Neural cell (in vitro differentiated cells): Measurements from ENCODE around the gene C4A. TPM values are rescaled to one million over a fixed set of nuclear protein-coding genes. Genes with fewer than 3 reads are reported as not detected.
"Not testable (repeated sequence)": the region's sequence is repeated elsewhere in the genome, so short reads cannot be mapped to it uniquely, and the experiment has no call there.

Experiments used
- H2AFZ ChIP-seq: fragments of 200-600, 300-800 bp; sonication (generic), shearing (Covaris generic); 2 replicates; pipeline ENCODE4 v1.6.0; 2014; ENCODE audit warnings: low read depth, mild to moderate bottlenecking, antibody characterized with exemption, low read length, moderate library complexity
- H3F3A ChIP-seq: fragments of 200-600 bp; shearing (Covaris generic); 2 replicates; pipeline ENCODE4 v1.6.1; 2016; ENCODE audit warnings: mild to moderate bottlenecking, moderate library complexity, mixed read lengths, antibody characterized with exemption, low read length; ENCODE audit not compliant: insufficient read depth, poor library complexity, severe bottlenecking
- H3K27ac ChIP-seq: fragments of 200-600, 300-800 bp; sonication (generic), shearing (Covaris generic); 2 replicates; pipeline ENCODE4 v1.5.1; 2014; ENCODE audit warnings: mild to moderate bottlenecking, low read length, moderate library complexity
- H3K27me3 ChIP-seq: fragments of 300-800, 200-600 bp; sonication (generic), shearing (Covaris generic); 2 replicates; pipeline ENCODE4 v1.6.0; 2014; ENCODE audit warnings: mild to moderate bottlenecking, low read depth, low read length, moderate library complexity; ENCODE audit not compliant: insufficient read depth
- H3K36me3 ChIP-seq: fragments of 300-800, 200-600 bp; sonication (generic), shearing (Covaris generic); 2 replicates; pipeline ENCODE4 v1.5.1; 2014; ENCODE audit warnings: mild to moderate bottlenecking, antibody characterized with exemption, low read length, moderate library complexity; ENCODE audit not compliant: insufficient read depth
- H3K4me2 ChIP-seq: fragments of 300-800, 200-600 bp; sonication (generic), shearing (Covaris generic); 2 replicates; pipeline ENCODE4 v1.6.0; 2014; ENCODE audit warnings: mild to moderate bottlenecking, low read length
- H3K4me3 ChIP-seq: fragments of 300-800, 200-600 bp; sonication (generic), shearing (Covaris generic); 2 replicates; pipeline ENCODE4 v1.5.1; 2014; ENCODE audit warnings: mild to moderate bottlenecking, low read length, moderate library complexity
- H3K79me2 ChIP-seq: fragments of 200-600 bp; shearing (Covaris generic); replicated peaks from 2 replicates; pipeline ENCODE4 v1.6.0; 2014; ENCODE audit warnings: mild to moderate bottlenecking, low read length, moderate library complexity; ENCODE audit not compliant: insufficient read depth
- H3K9ac ChIP-seq: fragments of 300-800, 200-600 bp; sonication (generic), shearing (Covaris generic); 2 replicates; pipeline ENCODE4 v1.6.1; 2016; ENCODE audit warnings: mild to moderate bottlenecking, low read length, mixed read lengths
- H3K9me2 ChIP-seq: fragments of 200-600 bp; shearing (Covaris generic); 2 replicates; pipeline ENCODE4 v1.6.1; 2016; ENCODE audit warnings: mild to moderate bottlenecking, low read length, mixed read lengths; ENCODE audit not compliant: insufficient read depth
- H3K9me3 ChIP-seq: fragments of 200-600, 300-800 bp; sonication (generic), shearing (Covaris generic); 2 replicates; pipeline ENCODE4 v1.6.1; 2016; ENCODE audit warnings: mild to moderate bottlenecking, mixed run types, low read length, moderate library complexity, mixed read lengths
- H4K20me1 ChIP-seq: fragments of 200-600 bp; shearing (Covaris generic); 2 replicates; pipeline ENCODE4 v1.6.1; 2016; ENCODE audit warnings: mild to moderate bottlenecking, mixed run types; ENCODE audit not compliant: insufficient read depth
- EP300 ChIP-seq: fragments of 450-650 bp; conservative IDR thresholded peaks from 2 replicates; pipeline ENCODE4 v1.6.1; 2014; ENCODE audit warnings: antibody characterized with exemption, mild to moderate bottlenecking, moderate library complexity; ENCODE audit not compliant: poor library complexity, severe bottlenecking
- EZH2 ChIP-seq: fragments of 200-600, 300-800 bp; shearing (Covaris generic), sonication (generic); IDR thresholded peaks from 2 replicates; pipeline ENCODE4 v1.6.1; 2014; ENCODE audit warnings: antibody characterized with exemption, low read length, borderline replicate concordance, mild to moderate bottlenecking; ENCODE audit not compliant: insufficient read depth, poor library complexity, severe bottlenecking
- MXI1 ChIP-seq: fragments of 450-650 bp; conservative IDR thresholded peaks from 2 replicates; pipeline ENCODE4 v1.6.1; 2014; ENCODE audit warnings: antibody characterized with exemption, mild to moderate bottlenecking; ENCODE audit not compliant: poor library complexity, severe bottlenecking
- POLR2AphosphoS5 ChIP-seq: IDR thresholded peaks from 2 replicates; pipeline ENCODE4 v1.6.1; 2012
- RAD21 ChIP-seq: fragments of 450-650 bp; conservative IDR thresholded peaks from 2 replicates; pipeline ENCODE4 v1.6.1; 2014; ENCODE audit warnings: antibody characterized with exemption, mild to moderate bottlenecking, moderate library complexity
- SMC3 ChIP-seq: fragments of 450-650 bp; conservative IDR thresholded peaks from 2 replicates; pipeline ENCODE4 v1.6.1; 2014; ENCODE audit warnings: antibody characterized with exemption, mild to moderate bottlenecking, moderate library complexity; ENCODE audit not compliant: poor library complexity
- TAF1 ChIP-seq: IDR thresholded peaks from 2 replicates; pipeline ENCODE4 v1.6.1; 2012; ENCODE audit warnings: low read depth
- polyA plus RNA-seq: library from polyadenylated mRNA; depleted of rRNA; stranded (reverse); fragments of >200 nt; gene quantifications from 2 replicates; pipeline ENCODE4 v1.2.3, GENCODE V29; 2014
- TF ChIP-seq, protein P1 (sequence below): fragments of 450-650 bp; IDR thresholded peaks from 2 replicates; pipeline ENCODE4 v1.5.1; 2014; ENCODE audit warnings: antibody characterized with exemption, mild to moderate bottlenecking, moderate library complexity; ENCODE audit not compliant: poor library complexity, severe bottlenecking
- TF ChIP-seq, protein P2 (sequence below): IDR thresholded peaks from 2 replicates; pipeline ENCODE4 v1.6.1; 2012; ENCODE audit warnings: borderline replicate concordance

The C4A gene
- polyA plus RNA-seq, 1 donor from 2014 or later = 4.4 TPM

DNA sequence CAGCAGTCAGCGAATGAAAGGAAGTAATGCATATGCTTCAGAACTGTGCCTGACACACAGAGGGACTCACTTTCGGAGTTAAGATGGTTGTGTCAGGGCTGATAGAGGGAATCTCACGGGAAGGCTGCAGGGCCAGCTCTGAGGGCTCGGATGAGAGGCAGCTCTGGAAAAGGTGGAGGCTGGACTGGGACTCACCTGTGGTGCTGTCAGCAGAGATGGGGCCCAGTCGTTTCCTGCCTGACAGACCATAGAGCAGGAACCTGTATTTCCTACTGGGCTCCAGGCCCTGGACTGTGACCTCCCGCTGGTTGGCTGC, 65.6 kb downstream of the C4A start:
- Histone ChIP-seq H3K4me2 (no peak overlapping the region), H3K79me2 (no peaks in the 10 kb centered on the region), H3K9ac (no peak overlapping the region)

DNA sequence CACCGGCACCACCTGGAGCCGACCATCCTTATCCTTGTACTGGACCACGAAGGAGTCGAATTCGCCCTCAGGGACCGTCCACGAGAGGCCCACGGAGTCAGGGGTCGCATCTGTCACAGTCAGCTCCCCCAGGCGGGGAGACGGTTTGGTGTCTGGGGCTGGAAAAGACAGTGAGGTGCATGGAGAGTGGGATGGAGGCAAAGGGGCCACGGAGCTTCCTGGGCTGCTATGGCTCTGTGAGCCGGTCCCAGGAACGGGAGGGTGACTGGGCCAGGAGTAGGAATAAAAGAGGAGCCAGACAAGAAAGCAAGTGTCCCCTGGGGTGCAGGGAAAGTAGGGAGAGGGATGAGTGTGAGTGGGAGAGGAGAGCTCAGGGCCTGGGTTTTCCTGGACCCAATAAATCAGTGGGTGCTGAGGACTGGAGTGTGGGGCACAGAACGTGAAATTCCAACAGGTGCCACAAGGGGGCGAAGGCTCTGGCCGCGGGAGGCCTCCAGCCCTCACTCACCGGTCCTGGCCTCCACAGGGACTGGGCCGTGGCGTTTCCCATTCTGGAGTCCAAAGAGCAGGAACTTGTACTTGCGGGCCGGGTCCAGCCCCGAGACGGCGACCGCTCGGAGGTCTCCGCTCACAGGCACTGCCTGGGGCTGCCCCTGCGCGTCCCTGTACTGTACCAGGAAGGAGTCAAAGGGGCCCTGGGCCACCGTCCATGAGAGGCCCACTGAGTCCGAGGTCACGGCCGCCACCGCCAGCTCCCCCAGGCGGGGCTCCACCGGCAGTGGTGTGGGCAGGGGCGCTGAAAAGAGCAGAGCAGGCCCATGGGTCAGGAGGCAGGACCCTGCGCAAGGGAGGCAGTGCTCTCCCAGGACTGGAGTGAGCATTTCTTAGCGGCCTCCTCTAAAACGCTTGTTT, 66.3 kb downstream of the C4A start:
- H3K27ac ChIP-seq = no peak overlapping the region
- H2AFZ ChIP-seq = no peak overlapping the region
- no peaks in the 10 kb centered on the region for H3K9me2 ChIP-seq
- no peaks in the 10 kb centered on the region for H3K36me3 ChIP-seq
- H3K27me3 ChIP-seq = no peaks in the 10 kb centered on the region
- no peak overlapping the region for H3K9ac ChIP-seq
- no peaks in the 10 kb centered on the region for H3K79me2 ChIP-seq
- H3K4me2 ChIP-seq = no peak overlapping the region
- no peak overlapping the region for H3K4me3 ChIP-seq
- H3K9me3 ChIP-seq = no peaks in the 10 kb centered on the region
- TF ChIP-seq EZH2 (no peak), RAD21 (peak; percentile 22), SMC3 (peak; percentile 45)
- TF ChIP-seq, protein P1, sequence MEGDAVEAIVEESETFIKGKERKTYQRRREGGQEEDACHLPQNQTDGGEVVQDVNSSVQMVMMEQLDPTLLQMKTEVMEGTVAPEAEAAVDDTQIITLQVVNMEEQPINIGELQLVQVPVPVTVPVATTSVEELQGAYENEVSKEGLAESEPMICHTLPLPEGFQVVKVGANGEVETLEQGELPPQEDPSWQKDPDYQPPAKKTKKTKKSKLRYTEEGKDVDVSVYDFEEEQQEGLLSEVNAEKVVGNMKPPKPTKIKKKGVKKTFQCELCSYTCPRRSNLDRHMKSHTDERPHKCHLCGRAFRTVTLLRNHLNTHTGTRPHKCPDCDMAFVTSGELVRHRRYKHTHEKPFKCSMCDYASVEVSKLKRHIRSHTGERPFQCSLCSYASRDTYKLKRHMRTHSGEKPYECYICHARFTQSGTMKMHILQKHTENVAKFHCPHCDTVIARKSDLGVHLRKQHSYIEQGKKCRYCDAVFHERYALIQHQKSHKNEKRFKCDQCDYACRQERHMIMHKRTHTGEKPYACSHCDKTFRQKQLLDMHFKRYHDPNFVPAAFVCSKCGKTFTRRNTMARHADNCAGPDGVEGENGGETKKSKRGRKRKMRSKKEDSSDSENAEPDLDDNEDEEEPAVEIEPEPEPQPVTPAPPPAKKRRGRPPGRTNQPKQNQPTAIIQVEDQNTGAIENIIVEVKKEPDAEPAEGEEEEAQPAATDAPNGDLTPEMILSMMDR = peak; percentile 58
- H3F3A ChIP-seq = no peaks in the 10 kb centered on the region
- no peaks in the 10 kb centered on the region for H4K20me1 ChIP-seq

More for the DNA sequence above, 65.6 kb downstream of the C4A start:
- Histone ChIP-seq H3K4me3 (no peak overlapping the region), H3K9me2 (no peaks in the 10 kb centered on the region), H3F3A (no peaks in the 10 kb centered on the region), H4K20me1 (no peaks in the 10 kb centered on the region), H3K27me3 (no peaks in the 10 kb centered on the region), H2AFZ (no peak overlapping the region), H3K27ac (no peak overlapping the region), H3K9me3 (no peaks in the 10 kb centered on the region), H3K36me3 (no peaks in the 10 kb centered on the region)
- TF ChIP-seq MXI1 = no peak
- TF ChIP-seq TAF1 = no peak
- no peak for TF ChIP-seq RAD21
- TF ChIP-seq POLR2AphosphoS5 = no peak
- TF ChIP-seq, protein P1 = no peak
- TF ChIP-seq, protein P2, sequence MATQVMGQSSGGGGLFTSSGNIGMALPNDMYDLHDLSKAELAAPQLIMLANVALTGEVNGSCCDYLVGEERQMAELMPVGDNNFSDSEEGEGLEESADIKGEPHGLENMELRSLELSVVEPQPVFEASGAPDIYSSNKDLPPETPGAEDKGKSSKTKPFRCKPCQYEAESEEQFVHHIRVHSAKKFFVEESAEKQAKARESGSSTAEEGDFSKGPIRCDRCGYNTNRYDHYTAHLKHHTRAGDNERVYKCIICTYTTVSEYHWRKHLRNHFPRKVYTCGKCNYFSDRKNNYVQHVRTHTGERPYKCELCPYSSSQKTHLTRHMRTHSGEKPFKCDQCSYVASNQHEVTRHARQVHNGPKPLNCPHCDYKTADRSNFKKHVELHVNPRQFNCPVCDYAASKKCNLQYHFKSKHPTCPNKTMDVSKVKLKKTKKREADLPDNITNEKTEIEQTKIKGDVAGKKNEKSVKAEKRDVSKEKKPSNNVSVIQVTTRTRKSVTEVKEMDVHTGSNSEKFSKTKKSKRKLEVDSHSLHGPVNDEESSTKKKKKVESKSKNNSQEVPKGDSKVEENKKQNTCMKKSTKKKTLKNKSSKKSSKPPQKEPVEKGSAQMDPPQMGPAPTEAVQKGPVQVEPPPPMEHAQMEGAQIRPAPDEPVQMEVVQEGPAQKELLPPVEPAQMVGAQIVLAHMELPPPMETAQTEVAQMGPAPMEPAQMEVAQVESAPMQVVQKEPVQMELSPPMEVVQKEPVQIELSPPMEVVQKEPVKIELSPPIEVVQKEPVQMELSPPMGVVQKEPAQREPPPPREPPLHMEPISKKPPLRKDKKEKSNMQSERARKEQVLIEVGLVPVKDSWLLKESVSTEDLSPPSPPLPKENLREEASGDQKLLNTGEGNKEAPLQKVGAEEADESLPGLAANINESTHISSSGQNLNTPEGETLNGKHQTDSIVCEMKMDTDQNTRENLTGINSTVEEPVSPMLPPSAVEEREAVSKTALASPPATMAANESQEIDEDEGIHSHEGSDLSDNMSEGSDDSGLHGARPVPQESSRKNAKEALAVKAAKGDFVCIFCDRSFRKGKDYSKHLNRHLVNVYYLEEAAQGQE = no peak
- TF ChIP-seq SMC3 = no peak
- TF ChIP-seq EZH2 = no peak
- no peak for TF ChIP-seq EP300

DNA sequence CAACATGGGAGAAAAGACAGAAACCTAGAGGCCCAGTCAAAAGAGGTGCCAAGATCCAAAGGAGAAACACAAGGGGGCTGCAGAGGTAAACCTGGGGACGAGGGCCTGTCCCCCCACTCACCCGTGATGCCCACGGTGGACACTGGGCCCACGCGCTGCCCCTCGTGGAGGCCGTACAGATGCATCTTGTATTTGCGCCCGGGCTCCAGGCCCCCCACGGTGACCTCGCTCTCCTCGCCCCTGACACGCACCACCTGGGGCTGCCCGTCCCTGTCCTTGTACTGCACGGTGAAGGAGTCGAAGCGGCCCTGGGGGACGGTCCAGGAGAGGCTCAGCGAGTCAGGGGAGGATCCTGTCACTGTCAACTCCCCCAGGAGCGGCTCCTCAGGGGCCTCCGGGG, 67.3 kb downstream of the C4A start:
- not testable (repeated sequence) for H3K4me3 ChIP-seq, H3K9me2 ChIP-seq, H3K36me3 ChIP-seq

DNA sequence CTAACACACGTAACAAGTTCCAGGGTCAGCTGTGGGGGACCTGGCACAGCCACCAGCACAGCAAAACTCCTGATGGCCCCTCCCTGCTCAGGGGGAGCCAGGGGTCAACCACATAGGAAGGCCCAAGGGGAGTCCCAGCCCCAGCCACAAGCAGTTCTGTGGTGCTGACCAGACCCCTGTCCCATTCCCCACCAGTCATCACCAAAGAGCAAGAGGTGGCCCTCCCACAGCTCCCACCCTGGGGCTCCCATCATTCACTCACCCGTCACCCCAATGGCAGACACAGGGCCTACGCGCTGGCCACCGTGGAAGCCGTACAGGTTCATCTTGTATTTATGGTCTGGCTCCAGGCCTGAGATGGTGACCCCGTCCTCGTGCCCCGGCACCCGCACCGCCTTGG, 67.9 kb downstream of the C4A start:
- H3K27me3 ChIP-seq, H3K79me2 ChIP-seq, H3K4me2 ChIP-seq, H3K9me3 ChIP-seq, H3K27ac ChIP-seq, H3K4me3 ChIP-seq, H3K9me2 ChIP-seq, H3K9ac ChIP-seq, H2AFZ ChIP-seq, H3K36me3 ChIP-seq, H3F3A ChIP-seq, H4K20me1 ChIP-seq: not testable (repeated sequence)

More for the DNA sequence above, 67.3 kb downstream of the C4A start:
- H4K20me1 ChIP-seq, H3K27me3 ChIP-seq, H3K9me3 ChIP-seq, H3F3A ChIP-seq, H3K27ac ChIP-seq, H3K9ac ChIP-seq, H3K4me2 ChIP-seq, H3K79me2 ChIP-seq, H2AFZ ChIP-seq: not testable (repeated sequence)
